ENCODE measurements around the gene PIP5KL1. TPM values are rescaled to one million over a fixed set of nuclear protein-coding genes. Genes with fewer than 3 reads are reported as not detected.
A peak's percentile ranks its signal among the peaks of the same experiment; 100 is the strongest.

The PIP5KL1 gene
- total and polyA plus RNA-seq, 8 donors: 0.50 to 98.0 (median 3.3) TPM; not detected in 1

GRCh38 chr9:127890053-127890452, 40.5 kb downstream of the PIP5KL1 start:
- 90 to 98% (median 95%) methylated on average over 3 of the region's 3 CpGs for WGBS, 5 donors
- Histone ChIP-seq H3K9me3 (peaks cover 0 to 22% (median 14%) of the 10 kb centered on the region in 4 donors), H3K27ac (no peak overlapping the region), H3K27me3 (no peaks in the 10 kb centered on the region), H3K4me3 (no peak overlapping the region), H3K36me3 (peaks cover 64 to 96% (median 94%) of the 10 kb centered on the region in 4 donors), H3K4me1 (peaks cover 5 to 7% (median 6%) of the 10 kb centered on the region in 4 donors)
- TF ChIP-seq POLR2A (IDR thresholded peaks at IDR 0.05) (no peak), CTCF (IDR thresholded peaks at IDR 0.05) (no peak), EP300 (IDR thresholded peaks at IDR 0.05) (no peak), POLR2AphosphoS5 (IDR thresholded peaks at IDR 0.05) (no peak)
- no peak for DNase-seq
- intact Hi-C loops (cut with DNase I; ENCODE audit: low total_unique reads): no loop called here

GRCh38 chr9:127887792-127888191, 42.8 kb downstream of the PIP5KL1 start:
- 61 to 82% (median 78%) methylated on average over 2 of the region's 2 CpGs for WGBS, 5 donors
- Histone ChIP-seq H3K27me3 (no peaks in the 10 kb centered on the region), H3K4me1 (peaks cover 11 to 24% (median 20%) of the 10 kb centered on the region in 4 donors), H3K36me3 (peaks cover 41 to 85% (median 79%) of the 10 kb centered on the region in 4 donors), H3K4me3 (no peak overlapping the region), H3K9me3 (peaks cover 0 to 4% (median 2%) of the 10 kb centered on the region in 4 donors), H3K27ac (no peak overlapping the region)
- intact Hi-C loops (cut with DNase I; ENCODE audit: low total_unique reads): no loop called here
- DNase-seq: peak in 1 of 2 donors; percentile 17
- TF ChIP-seq EP300 (IDR thresholded peaks at IDR 0.05) (no peak), POLR2A (IDR thresholded peaks at IDR 0.05) (no peak), CTCF (IDR thresholded peaks at IDR 0.05) (no peak), POLR2AphosphoS5 (IDR thresholded peaks at IDR 0.05) (no peak)

GRCh38 chr9:127886401-127886972, 44.1 kb downstream of the PIP5KL1 start:
- 96 to 98% (median 97%) methylated on average over 15 to 18 of the region's 18 CpGs for WGBS, 5 donors
- Histone ChIP-seq H3K27ac (no peak overlapping the region), H3K4me1 (peaks cover 11 to 29% (median 22%) of the 10 kb centered on the region in 4 donors), H3K9me3 (no peaks in the 10 kb centered on the region), H3K36me3 (peaks cover 33 to 74% (median 68%) of the 10 kb centered on the region in 4 donors), H3K27me3 (no peaks in the 10 kb centered on the region), H3K4me3 (no peak overlapping the region)
- TF ChIP-seq POLR2A (IDR thresholded peaks at IDR 0.05): no peak
- no peak for TF ChIP-seq EP300 (IDR thresholded peaks at IDR 0.05)
- TF ChIP-seq POLR2AphosphoS5 (IDR thresholded peaks at IDR 0.05): no peak
- no peak for TF ChIP-seq CTCF (IDR thresholded peaks at IDR 0.05)
- DNase-seq: peak in 1 of 2 donors; percentile 2
- intact Hi-C loops (cut with DNase I; ENCODE audit: low total_unique reads): no loop called here

GRCh38 chr9:127885508-127886281, 44.9 kb downstream of the PIP5KL1 start:
- H3K4me3 ChIP-seq: no peak overlapping the region
- H3K36me3 ChIP-seq: peaks cover 30 to 68% (median 61%) of the 10 kb centered on the region in 4 donors
- no peak for DNase-seq
- H3K9me3 ChIP-seq: no peaks in the 10 kb centered on the region
- 72 to 78% (median 76%) methylated on average over 9 to 13 of the region's 13 CpGs for WGBS, 5 donors
- TF ChIP-seq EP300 (IDR thresholded peaks at IDR 0.05): no peak
- TF ChIP-seq POLR2AphosphoS5 (IDR thresholded peaks at IDR 0.05): no peak
- no peak for TF ChIP-seq CTCF (IDR thresholded peaks at IDR 0.05)
- TF ChIP-seq POLR2A (IDR thresholded peaks at IDR 0.05): no peak
- peaks cover 11 to 29% (median 22%) of the 10 kb centered on the region in 4 donors for H3K4me1 ChIP-seq
- no peaks in the 10 kb centered on the region for H3K27me3 ChIP-seq
- intact Hi-C loops (cut with DNase I; ENCODE audit: low total_unique reads): no loop called here
- H3K27ac ChIP-seq: peak overlapping the region in 2 of 5 donors; percentile 33 to 51
